ENCODE results near the gene CFAP65. TPM values are rescaled to one million over a fixed set of nuclear protein-coding genes. Genes with fewer than 3 reads are reported as not detected.

CFAP65 gene
- polyA plus RNA-seq, 10 donors, result not detected

DNA sequence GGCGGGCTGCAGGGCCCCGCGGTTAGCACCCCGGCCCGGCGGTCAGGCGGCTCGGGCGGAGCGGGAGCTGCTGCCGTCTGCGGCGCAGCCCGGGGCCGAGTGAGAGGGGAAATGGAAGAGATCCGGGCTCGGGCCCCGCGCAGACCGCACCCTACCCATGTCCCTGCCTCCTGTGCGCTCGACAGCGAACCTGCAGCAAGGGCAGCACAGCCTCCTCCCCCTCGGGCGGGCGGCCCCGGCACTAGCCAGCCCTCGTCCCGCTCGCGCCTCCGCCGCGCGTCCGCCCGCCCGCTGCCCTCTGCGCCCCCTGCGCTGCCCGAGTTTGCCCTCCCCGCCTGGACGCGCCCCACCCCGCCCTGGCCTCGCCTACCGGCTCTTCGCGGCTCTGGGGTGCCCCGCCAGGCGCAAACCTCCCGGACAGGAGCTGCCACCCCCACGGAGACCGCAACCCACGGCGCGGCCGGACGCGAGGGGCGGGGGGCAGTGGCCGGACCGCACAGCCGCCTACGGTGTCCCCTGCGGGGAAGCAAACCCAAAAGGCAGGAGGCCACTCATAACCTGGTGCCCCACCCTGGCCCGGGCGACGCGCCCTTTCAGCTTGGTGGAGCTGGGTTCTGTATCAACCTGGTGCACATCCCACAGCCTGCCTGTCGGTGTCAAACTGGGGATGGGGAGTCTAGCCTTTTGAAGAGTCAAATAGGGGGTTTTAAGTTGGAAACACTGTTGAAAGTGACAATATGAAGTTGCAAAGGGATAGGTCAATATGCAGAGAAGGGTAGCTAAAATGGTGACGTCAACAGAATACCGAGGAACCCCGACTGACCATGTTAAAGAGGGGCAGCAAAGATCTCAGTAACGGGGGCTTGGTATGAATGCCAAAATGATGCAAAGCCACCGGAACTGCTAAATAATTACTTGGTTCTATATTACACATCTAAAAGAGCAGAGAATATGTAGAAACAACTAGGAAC, 19.8 kb upstream of the CFAP65 start, which contains the start of gene IHH:
Gene IHH, minus strand, starts transcription at position 101 of the 971 bp plus-strand sequence. CDS start 454 bp downstream, outside the sequence.
- peak in 1 of 3 donors; percentile 21 for DNase-seq

DNA sequence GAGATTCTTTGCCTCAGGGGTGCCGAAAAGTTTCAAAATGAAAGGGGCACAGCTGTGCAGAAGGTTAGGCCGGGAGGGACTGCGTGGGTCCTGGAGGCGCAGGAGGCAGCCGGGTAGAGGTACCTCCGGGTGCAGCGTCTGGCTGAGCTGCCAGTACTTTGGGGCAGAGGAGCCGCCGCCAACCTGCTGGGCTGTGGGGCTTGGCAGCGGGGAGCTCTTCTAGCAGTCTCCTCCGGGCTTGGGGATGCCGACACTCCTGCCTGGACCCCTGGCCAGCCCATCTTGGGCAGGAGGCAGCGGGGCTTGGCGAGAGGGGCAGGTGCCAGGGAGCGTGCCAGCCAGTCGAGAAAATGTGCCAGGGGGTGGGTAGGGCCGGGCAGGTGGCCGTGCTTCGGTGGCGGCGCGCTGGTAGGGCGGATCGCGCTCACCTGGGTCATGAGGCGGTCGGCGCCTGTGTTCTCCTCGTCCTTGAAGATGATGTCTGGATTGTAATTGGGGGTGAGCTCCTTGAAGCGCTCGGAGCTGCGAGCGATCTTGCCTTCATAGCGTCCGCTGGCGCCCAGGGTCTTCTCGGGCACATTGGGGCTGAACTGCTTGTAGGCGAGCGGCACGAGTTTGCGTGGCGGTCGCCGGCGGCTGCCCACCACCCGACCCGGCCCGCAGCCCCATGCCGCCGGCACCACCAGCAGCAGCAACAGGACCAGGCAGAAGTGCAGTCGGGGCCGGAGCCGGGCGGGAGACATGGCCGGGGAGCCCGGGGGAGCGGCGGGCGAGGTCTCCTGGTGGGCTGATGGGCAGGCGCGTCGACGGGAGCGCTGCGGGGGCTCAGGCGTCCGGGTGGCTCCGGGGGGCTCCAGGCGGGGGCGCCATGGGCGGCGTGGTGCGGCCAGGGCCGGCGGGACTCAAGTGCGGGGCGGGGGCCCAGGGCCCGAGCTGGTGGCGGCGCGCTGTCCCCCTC, 18.7 kb upstream of the CFAP65 start:
- peak in 1 of 3 donors; percentile 9 for DNase-seq

DNA sequence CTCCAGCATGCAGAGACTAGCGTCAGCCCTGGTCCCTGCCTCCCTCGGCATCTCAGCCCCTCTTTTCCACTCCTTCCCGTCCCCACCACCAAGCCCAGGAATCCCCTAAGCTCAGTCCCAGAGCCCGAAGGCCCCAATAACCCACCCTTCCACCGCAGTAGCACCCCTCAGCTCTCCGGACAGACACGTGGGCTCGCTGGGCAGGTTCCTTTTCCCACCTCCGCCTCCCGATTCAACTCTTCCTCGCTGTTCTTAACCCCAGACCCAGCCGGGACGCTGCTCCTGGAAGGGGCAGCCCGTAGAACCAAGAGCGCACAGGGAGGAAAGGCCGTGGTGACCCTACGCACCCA, 18.0 kb upstream of the CFAP65 start:
- DNase-seq, result no peak

DNA sequence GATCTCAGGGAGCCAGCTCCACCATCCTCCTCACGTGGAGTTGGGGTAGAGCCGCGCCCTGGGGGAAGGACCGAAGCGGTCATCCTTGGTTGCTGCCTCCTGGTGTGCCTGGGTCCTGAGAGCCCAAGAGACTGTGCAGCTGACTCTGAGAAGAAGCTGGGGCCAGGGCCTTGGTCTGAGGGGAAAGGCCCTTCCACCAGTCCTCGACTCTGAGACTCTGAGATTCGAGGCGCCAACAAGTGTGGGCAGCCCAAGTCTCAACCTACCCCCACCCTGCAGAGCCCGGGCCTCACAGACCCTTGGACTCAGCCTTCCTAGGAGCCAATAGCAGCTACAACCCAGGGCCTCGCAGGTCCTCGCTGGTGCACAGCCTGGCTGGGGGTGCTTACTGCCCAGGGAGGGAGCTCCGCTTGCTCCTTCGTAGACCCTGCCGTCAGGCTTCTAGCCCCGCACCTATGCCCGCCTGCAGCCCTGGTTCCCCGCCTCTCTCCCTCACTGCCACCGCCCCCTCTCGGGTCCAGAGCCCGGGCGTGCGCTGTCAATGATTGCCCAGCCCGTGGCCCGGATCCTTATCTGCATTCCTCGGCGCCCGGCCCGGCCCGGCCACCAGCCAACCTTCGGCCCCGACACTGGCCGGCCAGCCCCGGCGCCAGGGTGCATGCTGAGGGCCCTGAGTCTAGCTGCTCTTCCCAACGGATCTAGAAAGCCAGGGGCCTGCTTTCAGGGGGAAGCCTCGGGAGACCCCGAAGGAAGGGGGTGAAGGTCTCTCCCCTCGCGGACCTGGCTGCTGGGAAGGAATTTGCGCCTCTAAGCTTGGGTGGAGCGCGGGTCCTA, 17.4 kb upstream of the CFAP65 start:
- DNase-seq, result no peak

DNA sequence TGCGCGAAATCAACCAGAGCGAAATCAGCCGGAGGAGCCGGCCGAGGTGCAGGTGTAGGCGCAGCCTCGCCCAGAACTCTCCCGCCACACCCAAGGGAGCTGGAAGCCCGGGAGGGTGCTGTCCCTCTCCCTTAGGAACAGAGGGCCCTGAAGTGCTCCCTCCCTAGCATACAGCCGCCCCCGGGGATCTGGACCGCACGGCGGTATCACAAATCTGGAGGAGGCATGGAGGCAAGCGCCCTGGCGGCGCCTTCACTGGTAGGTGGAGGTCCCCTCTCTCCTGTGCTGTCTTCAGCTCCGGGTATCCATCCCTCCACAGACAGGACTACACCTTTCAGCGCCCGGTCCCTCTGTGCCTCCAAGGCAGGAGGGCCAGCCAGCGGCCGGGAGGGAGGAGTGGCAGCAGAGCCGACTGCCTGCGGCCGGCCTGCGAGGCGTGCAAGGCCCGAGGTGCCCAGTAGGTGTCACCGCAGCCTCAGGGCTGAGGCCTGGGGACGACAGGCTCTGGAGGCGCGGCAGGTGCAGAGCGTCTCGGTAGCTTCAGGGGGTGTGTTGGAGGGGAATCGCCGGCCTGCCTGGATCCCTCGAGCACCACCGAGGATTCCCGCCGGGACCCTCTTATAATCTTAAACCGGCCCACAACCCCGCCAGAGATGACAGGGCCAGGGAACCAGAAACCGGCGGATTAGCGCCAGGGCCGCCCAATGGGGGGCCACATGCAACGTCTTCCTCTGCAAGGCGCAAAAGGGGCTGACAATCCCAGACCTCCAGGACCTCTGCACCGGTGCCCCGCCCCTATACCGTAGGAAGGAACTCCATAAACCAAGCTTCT, 16.6 kb upstream of the CFAP65 start:
- peak; percentile 43 to 79 (median 70) for DNase-seq

DNA sequence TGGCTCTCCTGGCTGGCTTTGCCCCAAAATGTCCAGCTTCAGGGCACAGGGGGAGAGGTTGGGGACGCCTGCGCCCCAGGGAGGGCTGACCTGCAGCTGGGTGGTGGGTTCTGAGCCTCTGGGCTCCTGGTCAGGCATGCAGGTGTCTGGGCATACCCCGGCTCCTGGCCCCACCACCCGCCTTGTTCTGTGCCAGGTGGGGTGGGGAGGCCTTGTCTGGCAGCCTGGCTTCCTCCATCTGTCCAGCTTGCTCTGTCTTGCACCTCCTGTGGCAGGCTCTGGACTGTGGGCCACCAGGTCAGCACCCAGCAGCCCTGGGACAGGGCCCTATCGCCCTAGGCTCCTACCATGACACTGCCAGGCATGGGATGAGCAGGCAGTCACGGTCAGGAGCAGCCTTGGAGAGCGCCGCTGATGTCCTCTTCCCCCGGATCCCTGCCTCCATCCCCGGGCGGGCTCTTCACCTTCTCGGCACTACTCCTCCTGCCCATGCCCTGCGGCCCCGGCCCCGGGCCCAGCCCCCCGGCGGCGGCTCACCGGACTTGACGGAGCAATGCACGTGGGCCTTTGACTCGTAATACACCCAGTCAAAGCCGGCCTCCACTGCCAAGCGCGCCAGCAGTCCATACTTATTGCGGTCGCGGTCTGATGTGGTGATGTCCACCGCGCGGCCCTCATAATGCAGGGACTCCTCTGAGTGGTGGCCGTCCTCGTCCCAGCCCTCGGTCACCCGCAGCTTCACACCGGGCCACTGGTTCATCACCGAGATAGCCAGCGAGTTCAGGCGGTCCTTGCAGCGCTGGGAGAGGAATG, 15.8 kb upstream of the CFAP65 start:
- no peak for DNase-seq

DNA sequence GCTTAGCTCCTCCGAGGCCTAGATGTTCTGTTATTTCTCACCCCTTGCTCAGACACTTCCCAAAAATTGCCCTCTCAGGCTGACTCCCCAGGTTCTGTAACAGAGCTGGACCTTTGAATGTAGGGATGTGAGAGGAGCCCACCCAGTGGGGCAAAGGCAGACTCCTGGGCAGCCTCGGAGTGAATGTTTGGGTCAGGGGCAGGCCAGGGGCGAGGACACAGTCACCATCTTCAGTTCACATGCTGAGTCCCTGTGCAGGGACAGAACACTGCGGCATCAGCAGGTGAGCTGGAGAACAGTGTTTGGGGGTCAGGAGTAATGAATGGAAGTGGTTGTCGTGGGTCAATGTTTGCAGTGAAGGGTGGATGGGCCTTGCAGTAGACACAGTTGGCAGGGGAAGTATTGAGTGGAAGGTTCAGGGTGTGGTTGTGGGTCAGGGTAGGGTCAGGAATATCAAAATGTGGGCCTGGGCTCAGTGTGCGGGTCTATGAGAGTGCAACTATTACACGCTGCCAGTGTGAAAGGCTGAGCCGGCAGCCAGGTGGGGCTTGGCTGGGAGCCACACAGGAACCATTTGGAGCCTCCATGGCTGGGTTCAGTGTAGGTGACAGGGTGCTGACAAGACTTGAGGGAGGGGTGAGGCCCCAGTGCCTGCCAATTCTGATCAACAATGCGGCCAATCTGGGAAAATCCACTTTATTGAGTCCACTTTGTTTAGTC, 15.0 kb upstream of the CFAP65 start:
- no peak for DNase-seq

DNA sequence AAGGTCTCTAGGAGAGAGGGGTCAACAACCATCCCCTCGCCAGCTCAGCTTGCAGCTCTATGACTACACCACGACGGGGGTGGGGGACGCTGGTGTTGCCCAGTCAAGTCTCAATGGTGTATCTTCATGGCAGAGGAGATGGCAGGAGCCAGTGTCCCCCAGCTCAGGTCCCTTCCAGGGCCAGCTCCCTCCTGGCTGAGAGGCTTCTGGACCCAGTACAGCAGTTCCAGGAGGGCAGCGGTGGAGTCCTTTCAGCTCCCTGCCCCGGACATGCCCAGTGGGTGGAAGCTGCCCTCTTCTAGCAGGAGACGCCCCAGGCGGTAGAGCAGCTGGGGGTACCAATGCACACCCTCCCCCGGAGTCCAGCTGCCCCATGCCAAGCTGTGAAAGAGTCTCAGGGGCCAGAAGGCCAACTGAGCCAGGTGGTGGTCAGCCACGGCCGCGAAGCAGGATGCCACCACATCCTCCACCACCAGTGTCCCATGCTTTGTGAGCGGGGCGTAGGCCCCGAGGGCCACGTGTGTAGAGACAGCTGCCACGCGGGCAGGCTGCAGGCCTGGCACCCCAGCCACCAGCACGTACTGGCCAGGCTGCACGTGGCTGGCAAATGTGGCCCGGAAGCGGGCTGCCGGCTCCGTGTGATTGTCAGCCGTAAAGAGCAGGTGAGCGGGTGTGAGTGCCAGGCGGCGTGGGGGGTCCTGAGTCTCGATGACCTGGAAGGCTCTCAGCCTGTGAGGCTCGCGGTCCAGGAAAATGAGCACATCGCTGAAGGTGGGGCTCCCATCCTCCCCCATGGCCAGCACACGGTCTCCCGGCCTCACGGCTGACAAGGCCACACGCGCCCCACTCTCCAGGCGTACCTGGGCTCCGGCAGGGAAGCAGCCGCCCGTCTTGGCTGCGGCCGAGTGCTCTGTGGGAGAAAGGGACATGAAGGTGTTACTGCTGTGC, 13.9 kb upstream of the CFAP65 start:
- DNase-seq, result no peak

DNA sequence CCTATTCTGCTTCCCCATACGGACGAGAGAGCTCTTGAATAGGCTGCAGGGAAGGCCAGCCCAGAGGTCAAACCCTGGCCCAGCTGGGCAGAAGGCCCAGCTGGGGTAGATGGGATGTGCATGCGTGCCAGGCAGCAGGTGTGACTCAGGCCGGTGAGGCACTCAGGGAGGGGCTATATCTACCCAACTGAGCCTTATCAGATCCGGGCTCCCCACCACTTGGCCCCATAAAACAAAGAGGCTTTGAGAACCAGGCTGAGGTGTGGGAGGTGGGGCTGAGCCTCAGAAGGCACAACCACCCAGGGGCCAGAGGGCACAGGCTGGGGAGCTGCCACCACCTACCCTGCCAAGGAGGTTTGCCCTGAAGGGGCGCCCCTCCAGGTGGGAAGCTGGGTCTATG, 8.0 kb upstream of the CFAP65 start:
- DNase-seq, result no peak

DNA sequence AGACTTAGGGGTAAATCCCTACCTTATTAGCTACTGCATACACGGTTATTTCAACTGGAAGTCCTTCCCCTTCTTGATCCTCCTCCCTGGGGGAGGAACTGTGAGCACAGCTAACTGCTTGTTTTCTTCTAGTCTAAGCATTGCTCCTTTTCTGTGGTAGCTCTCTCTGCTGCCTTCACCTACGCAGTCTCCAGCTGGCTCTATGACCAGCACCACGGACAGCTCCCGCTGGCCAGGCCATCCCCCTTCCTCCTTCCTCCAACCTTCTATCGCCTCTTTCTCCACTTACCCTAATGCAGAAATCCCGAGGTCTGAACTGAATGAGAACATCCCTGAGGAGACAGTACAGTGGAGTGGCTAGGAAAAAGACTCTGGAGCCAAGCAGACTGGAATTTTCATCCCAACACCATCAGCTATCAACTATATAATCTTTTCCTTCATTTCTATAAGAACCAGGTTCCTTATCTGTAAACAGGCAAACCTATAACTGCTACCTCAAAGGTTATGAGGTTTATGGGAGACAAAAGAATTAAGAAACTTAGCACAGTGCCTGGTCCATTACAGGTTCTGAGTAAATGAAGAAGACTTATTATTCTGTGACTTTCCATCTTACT, 4.7 kb upstream of the CFAP65 start:
- peak; percentile 15 to 73 (median 59) for DNase-seq

DNA sequence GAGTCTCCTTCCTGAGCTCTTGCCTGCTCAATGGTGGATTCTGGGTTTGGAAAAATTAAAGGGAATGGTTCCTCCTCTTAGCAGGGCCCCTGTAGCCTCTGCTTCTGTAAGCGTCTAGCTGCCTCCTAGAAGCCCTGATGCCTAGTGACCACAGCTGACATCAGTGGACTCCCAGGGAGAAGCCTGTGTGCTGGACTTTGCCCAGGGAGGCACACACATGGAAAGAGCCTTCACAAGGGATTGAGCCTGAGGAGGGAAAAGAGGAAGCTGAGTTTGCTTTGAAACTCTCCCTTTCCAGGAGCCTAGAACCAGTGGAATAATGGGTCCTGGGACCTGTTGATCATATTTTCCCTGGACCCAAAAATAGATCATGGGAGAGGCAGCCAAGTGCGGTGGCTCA, 1.4 kb upstream of the CFAP65 start:
- DNase-seq, result no peak

DNA sequence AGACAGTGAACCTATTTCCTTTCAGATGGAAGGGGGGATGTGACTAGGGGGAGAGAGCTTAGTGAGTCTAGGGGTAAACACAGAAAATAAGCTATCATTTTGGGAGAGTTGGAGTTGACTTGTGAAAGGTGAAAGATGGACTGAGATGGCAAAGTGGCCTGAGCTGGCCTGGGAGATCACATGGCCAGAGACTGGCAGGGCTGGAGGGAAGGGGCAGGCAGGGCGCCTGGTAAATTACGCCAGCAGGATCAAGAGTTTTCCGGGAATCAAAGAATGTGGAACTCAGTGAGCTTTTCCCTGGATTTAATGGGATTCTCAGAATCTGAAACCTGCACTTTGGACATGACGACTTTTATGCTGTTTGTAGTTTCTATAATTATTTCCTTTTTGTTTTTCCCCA, 841 bp upstream of the CFAP65 start:
- DNase-seq, result no peak

DNA sequence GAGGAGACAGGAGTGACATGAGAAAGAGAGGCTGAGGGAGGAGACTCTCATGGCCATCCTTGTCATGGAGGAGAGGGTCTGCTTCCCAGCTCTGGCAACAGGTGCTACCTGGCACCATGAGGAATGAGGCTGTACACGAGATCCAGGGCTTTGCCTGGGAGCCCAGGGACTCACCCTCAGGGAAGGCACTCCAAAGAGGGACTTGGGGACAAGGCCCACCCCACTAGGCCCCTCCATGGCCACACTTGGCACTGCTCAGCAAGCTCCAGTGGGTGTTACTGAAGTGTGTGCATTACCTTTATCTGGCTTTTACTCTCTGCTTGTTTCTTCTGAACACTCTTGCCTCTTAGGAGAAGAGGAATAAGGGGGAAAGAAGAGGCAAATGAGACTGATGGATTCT, 2.7 kb downstream of the CFAP65 start:
- no peak for DNase-seq

DNA sequence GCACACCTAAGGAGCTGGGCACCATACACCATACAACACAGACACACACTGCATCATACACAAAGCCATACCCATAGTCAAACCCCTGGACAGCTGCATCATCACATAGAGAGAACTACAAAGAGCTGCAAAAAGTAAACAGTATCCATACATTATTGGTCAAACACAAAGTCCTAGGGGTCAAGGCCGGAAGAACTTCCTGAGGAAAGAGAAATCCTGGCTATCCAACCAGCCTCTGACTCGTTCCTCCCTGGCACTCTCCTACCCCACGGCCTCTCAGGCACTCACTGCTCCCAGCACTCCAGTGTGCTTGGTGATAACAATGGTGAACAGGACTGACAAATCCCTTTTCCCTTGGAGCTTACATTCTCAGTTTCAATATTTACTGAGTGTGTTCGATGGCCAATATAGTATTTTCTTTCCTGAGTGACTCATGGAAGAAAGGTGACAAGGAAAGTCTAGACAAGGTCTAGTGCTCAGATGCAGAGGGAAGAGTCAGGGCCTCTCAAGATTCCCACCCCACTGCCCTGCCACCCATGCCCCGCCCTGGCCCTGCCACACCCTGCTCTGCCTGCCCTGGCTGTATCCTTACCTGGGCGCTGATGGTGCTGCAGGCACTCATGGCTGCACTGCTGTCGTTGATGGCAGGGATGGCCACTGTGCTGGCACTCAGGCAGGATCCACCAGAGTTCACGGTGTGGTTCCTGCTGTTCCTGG, 3.4 kb downstream of the CFAP65 start:
- DNase-seq, result no peak

DNA sequence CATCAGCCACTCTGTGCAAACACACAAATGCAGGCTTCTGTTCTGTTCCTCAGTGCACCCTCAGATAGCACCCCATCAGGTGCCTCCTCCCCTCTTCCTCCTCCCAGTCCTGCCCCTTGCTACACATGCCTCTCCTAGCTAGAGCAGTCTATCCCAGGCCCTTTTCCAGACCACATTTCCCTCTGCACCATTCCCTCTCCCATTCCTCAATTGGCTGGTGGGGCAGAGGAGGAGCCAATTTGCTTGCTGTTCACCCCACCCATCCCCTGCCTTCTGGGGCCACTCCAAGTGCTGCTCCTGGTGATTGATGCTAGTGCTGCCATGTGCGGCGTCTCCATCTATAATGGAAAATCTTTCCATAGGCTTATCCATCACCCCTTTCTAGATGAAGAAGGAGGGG, 5.4 kb downstream of the CFAP65 start:
- DNase-seq, result no peak

DNA sequence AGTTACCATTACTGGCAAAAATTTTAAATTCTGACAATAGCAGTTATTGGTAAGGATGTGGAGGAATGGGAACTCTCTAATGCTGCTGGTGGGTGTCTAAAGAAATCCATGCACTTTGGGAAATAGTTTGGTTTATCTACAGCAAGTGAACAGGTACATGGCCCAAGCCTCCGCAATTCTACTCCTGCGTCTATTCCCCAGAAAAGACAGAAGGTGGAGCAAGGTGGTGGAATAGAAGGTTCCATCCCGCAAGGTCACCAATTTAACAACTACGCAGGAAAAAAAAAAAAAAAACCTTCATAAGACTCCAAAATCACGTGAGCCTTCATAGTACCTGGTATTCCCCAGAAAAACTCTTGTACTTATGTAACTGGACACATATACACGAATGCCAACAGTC, 6.5 kb downstream of the CFAP65 start:
- no peak for DNase-seq

Measured in muscle of back (tissue), 11 donors.